GM10266 (cell line): Measurements from ENCODE around the gene TMEM33.

ENCODE experiments used
- DNase-seq: peaks from one replicate; pipeline ENCODE4 v3.0.0; 2012; ENCODE audit errors: extremely low spot score
- TF ChIP-seq, protein P1 (sequence below): IDR thresholded peaks from 2 replicates; pipeline ENCODE4 v1.5.1; 2012; ENCODE audit warnings: mild to moderate bottlenecking, low read depth; ENCODE audit not compliant: control insufficient read depth, insufficient read depth; ENCODE audit errors: missing control alignments

The TMEM33 gene

DNA sequence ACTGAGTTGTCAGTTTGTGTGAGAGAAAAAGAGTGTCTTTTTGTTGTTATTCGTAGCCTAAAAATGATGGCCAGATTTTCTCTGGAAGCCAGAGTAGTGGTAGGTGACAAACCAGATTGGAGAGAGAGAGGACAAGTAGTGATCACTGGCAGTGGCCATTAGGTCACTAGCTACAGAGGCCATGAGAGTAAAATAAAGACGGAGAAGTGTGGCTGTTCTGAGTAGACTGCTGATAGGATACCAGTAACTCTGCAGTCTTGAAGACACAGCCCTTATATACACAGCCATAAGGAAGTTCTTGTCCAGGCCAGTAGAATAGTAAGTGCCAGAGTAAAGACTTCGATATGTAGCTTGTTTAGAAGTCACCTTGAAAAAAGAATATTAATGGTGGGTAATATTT, 62.8 kb downstream of the TMEM33 start:
- TF ChIP-seq, protein P1, sequence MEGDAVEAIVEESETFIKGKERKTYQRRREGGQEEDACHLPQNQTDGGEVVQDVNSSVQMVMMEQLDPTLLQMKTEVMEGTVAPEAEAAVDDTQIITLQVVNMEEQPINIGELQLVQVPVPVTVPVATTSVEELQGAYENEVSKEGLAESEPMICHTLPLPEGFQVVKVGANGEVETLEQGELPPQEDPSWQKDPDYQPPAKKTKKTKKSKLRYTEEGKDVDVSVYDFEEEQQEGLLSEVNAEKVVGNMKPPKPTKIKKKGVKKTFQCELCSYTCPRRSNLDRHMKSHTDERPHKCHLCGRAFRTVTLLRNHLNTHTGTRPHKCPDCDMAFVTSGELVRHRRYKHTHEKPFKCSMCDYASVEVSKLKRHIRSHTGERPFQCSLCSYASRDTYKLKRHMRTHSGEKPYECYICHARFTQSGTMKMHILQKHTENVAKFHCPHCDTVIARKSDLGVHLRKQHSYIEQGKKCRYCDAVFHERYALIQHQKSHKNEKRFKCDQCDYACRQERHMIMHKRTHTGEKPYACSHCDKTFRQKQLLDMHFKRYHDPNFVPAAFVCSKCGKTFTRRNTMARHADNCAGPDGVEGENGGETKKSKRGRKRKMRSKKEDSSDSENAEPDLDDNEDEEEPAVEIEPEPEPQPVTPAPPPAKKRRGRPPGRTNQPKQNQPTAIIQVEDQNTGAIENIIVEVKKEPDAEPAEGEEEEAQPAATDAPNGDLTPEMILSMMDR, result no peak
- DNase-seq, result no peak

DNA sequence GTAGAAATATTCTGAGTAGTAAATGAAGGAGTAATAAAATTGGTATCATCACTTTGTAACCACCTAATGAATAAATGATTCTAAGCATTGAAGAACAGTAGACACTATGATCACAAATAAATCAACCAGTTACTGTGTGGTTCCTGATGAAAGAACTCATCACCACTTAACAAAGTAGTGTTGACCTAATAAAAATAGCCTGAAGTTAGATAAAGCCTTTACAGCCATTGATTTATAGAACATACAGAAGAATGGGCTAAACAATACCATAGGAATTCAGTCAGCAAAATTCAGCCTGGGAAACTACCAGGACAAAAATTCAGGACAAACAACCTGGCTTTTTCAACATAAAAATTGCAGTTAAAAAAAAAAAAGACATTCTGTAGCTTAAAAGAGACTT, 64.1 kb downstream of the TMEM33 start:
- TF ChIP-seq, protein P1, result no peak
- no peak for DNase-seq

DNA sequence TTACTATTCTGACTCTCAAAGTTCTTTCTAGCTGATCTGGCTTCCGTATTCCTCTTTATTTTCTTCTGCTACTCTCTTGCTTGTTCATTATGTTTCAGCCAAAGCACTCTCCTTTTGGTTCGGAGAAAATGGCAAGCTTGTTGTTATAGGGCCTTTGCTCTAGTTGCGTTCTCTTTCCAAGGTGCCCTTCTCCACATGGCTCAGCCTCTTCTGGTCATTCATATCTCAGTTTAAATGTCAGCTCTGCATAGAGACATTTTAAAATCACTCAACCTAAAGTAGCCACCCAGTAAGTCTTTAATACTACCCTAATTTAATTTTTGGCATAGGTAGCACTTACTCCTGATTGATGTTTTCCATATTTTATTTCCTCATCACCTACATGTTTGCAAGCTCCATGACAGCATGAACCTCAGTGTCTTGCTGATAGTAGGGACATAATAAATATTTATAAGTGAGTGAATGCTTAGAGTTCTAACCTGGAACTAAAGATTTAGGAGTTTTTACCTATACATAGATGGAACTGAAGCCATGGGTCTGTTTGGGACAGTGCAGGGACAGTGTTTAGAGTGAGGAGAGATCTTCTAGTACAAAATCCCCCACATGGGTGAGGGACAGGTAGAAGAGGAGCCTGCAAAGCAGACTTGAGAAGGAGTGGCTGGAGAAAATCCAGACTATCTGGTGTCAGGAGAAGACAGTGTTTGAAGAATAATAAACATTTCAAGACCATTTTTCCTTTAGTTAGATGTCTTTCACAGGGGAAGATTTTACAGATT, 73.0 kb downstream of the TMEM33 start:
- DNase-seq, result no peak
- TF ChIP-seq, protein P1, result no peak
